BJ (cell line): ENCODE results near the gene C1orf115. TPM values are rescaled to one million over a fixed set of nuclear protein-coding genes. Genes with fewer than 3 reads are reported as not detected.

Experiments used
- CTCF ChIA-PET: fragments of 350-600 bp; formaldehyde crosslinking; extraction: SDS; loops from one replicate; lab custom pipeline; 2021; ENCODE audit warnings: antibody characterized with exemption, inconsistent platforms; lab: Yijun Ruan, JAX
- POLR2A ChIA-PET: fragments of 300-600 bp; sonication (Branson Sonifier 250); formaldehyde crosslinking; extraction: SDS; loops from one replicate; lab custom pipeline; 2021; ENCODE audit warnings: antibody characterized with exemption; lab: Charles Lee
- DNase-seq: peaks from one replicate; pipeline ENCODE4 v3.0.0-alpha.2; 2011; ENCODE audit warnings: low read depth
- H3K27me3 ChIP-seq: 2 replicates; pipeline ENCODE4 v1.6.0; 2011; ENCODE audit warnings: low read length; ENCODE audit not compliant: control insufficient read depth, insufficient read depth
- H3K36me3 ChIP-seq: 2 replicates; pipeline ENCODE4 v1.5.1; 2011; ENCODE audit warnings: low read length; ENCODE audit not compliant: control insufficient read depth, insufficient read depth
- H3K4me3 ChIP-seq: 2 replicates; pipeline ENCODE4 v1.5.1; 2011; ENCODE audit warnings: low read depth, mild to moderate bottlenecking, control low read depth, low read length
- CTCF ChIP-seq: IDR thresholded peaks from 2 replicates; pipeline ENCODE4 v1.5.1; 2011; ENCODE audit warnings: low read depth, mild to moderate bottlenecking, control low read depth, inconsistent platforms, low read length, moderate library complexity; ENCODE audit not compliant: insufficient read depth
- polyA plus RNA-seq: library from polyadenylated mRNA; depleted of rRNA; stranded (reverse); fragments of >200 nt; gene quantifications from 2 replicates; pipeline ENCODE4 v1.2.3, GENCODE V29; 2011

The C1orf115 gene
- polyA plus RNA-seq, 1 experiment: 3.8 TPM

DNA sequence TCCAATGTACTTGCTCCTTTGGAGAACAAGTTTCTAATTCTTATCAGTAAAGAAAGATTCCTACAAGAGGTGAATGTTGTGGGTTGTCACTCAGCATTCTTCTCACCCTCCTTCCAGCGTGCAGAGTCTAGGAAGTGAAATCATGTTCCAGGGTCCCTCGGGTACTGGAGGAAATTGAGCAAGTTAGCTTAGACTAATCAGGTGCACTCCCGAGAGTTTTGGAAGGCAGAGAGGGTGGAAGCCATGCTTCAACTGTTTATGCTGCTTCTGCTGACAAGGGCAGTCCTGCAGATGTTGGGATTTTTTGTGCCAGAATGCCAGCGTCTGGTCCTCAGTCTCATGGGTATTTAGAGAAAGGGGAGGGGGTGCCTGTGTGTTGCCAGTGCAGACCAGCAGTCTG, 5.3 kb upstream of the C1orf115 start:
- CTCF ChIA-PET: interaction anchor here (0.6 to 1.4 kb wide), 6 partner anchors 17 to 126 kb away, joined by 3 to 5 read pairs (median 3); no protein-coding TSS in a partner anchor
- TF ChIP-seq CTCF: no peak
- Histone ChIP-seq H3K36me3 (no peaks in the 10 kb centered on the region), H3K4me3 (no peak overlapping the region), H3K27me3 (no peaks in the 10 kb centered on the region)
- POLR2A ChIA-PET: no interaction called here
- DNase-seq: no peak

GRCh38 chr1:220685879-220686278, 4.3 kb upstream of the C1orf115 start:
- no peak for DNase-seq
- Histone ChIP-seq H3K36me3 (no peaks in the 10 kb centered on the region), H3K27me3 (no peaks in the 10 kb centered on the region; the same call in 1 of the 2 replicates), H3K4me3 (no peak overlapping the region)
- ChIA-PET POLR2A (no interaction called here), CTCF (interaction anchor here (1.0 to 2.5 kb wide), 4 partner anchors 16 to 91 kb away, joined by 3 to 8 read pairs (median 6); no protein-coding TSS in a partner anchor)
- no peak for TF ChIP-seq CTCF

GRCh38 chr1:220687809-220688208, 2.4 kb upstream of the C1orf115 start:
- DNase-seq: no peak
- POLR2A ChIA-PET: no interaction called here
- CTCF ChIA-PET: interaction anchor here (2.5 kb wide), 1 partner anchor 89 kb away, joined by 8 read pairs; no protein-coding TSS in a partner anchor
- no peak overlapping the region for H3K4me3 ChIP-seq
- no peaks in the 10 kb centered on the region for H3K36me3 ChIP-seq
- TF ChIP-seq CTCF: no peak
- H3K27me3 ChIP-seq: peaks cover 4% of the 10 kb centered on the region; the same call in 1 of the 2 replicates

DNA sequence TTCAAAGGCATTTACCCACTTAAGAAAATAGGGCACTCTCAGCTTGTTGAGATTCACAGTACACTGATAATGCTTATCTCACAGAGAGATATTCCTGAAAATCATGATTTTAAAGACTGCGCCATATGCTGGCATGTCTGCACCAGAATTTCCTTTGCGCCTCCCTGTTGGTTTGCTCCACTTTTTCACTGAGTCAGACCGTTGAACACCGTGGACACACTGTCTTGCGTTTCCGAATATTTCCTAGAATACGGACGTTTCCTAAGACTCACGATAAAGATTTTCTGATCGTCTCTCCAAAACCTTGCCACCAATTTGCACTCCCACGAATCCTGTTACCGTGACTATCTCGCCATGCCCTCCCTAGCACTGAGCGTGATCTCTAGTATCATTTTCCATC, 497 bp upstream of the C1orf115 start:
- Histone ChIP-seq H3K4me3 (peak overlapping the region; percentile 67), H3K36me3 (no peaks in the 10 kb centered on the region), H3K27me3 (peaks cover 5% of the 10 kb centered on the region; the same call in 1 of the 2 replicates)
- TF ChIP-seq CTCF: no peak
- CTCF ChIA-PET: interaction anchor here (0.6 to 1.7 kb wide), 8 partner anchors 8 to 87 kb away, joined by 3 to 7 read pairs (median 4); no protein-coding TSS in a partner anchor
- DNase-seq: no peak
- POLR2A ChIA-PET: no interaction called here

DNA sequence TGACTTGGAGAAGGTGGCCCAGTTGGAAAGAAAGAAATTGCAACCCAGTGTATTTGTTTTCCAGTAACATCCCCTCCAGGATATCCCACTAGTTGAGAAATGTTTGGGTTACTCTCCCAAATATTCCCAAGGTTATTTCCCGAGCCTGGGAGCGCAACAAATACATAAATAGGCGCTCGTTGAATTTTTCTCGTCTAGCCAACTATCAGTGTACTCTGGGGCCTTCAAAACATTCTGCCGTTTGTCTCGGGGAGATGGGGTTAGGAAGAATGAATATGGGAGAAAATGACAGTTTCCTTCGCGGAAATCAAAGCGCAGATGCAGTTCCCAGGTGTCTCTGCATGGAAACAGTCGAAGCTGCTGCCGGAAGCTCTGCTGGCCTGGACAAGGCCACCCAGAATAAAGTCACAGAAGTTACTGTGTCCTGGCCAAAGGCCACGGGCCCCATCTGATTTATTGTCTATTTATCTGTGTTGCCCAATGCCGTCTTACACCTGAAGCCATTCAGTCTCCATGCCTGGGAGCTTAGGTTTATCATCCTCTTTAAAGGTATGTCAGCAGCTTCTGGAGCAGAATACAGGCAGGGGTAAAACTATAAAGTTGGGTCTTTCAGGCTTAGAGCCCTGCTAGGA, 1.0 kb downstream of the C1orf115 start:
- POLR2A ChIA-PET: no interaction called here
- Histone ChIP-seq H3K36me3 (no peaks in the 10 kb centered on the region), H3K27me3 (peaks cover 5% of the 10 kb centered on the region; the same call in 1 of the 2 replicates), H3K4me3 (peak overlapping the region; percentile 67)
- CTCF ChIA-PET: interaction anchor here (0.6 to 5.6 kb wide), 11 partner anchors 7 to 85 kb away, joined by 3 to 35 read pairs (median 3); no protein-coding TSS in a partner anchor
- no peak for TF ChIP-seq CTCF
- DNase-seq: no peak
